GM21447 (cell line): ENCODE results near the gene ST3GAL2.
A peak's percentile ranks its signal among the peaks of the same experiment; 100 is the strongest.
"Not testable (repeated sequence)": the region's sequence is repeated elsewhere in the genome, so short reads cannot be mapped to it uniquely, and the experiment has no call there.

Experiments
- ATAC-seq: cut with Tn5 transposase; IDR thresholded peaks from one replicate; pipeline ENCODE4 v1.9.1; 2021; ENCODE audit not compliant: unreplicated experiment

The ST3GAL2 gene

DNA sequence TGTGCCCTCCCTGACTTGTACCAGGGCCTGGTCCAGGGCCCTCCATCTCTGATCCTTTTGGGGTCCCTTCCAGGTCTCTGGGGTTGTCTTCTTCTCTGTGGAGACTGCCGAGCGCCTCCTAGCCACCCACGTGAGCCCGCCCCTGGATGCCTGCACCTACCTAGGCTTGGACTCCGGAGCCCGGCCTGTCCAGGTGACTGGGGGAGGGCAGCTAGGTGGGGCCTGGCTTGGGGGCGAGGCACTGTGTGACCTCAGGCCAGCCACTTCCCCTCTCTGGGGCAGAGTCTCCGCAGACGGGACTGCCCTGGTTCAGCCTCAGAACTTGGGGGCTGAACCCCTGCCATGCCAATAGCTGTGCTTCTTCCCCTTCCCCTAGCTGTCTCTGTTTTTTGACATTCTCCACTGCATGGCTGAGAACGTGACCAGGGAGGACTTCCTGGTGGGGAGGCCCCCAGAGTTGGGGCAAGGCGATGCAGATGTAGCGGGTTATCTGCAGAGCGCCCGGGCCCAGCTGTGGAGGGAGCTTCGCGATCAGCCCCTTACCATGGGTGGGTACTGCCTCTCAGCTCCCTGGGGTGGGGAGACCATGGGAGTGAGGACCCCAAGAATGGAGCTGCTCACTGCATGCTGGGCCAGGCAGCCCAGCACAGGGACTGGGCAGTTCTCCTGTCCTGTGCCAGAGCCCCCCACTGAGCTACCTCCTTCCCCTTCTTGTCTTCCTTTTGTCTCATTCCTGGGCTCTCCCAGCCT lies 30.1 kb upstream of the ST3GAL2 start:
- no peak for ATAC-seq

DNA sequence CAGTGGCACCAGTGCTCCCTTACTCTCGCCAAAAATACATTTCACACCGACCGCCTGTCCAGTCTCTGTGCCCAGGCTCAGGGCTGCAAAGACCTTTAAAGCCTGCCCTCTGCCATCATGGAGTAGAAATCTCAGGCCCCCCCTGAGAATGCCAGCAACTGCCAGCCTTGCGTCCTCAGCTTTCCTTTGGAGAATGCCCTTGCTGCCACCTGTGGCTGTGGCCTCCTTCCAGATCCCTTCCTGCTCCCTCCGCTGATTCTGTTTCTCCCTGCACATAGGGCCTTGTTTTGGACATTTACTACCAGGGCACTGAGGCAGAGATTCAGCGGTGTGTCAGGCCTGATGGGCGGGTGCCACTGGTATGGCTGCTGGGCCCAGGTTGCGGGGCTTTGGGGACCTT lies 28.7 kb upstream of the ST3GAL2 start:
- no peak for ATAC-seq

- no peak for ATAC-seq
Observed at GRCh38 chr16:70467113-70467512, 28.2 kb upstream of the ST3GAL2 start.

DNA sequence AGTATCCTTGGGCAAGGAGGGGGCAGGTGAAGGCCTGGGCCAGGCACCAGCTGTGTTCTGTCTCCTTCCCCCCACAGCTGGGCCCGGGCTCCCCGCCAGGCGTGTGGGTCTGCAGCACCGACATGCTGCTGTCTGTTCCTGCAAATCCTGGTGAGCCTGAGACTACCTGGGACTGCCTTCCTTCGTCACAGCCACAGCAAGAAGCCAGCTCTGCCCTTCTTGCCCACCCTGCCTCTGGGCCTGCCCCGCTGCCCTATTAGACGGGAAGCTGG lies 27.8 kb upstream of the ST3GAL2 start:
- no peak for ATAC-seq

- ATAC-seq: no peak
Observed at GRCh38 chr16:70465999-70466804, 27.3 kb upstream of the ST3GAL2 start.

DNA sequence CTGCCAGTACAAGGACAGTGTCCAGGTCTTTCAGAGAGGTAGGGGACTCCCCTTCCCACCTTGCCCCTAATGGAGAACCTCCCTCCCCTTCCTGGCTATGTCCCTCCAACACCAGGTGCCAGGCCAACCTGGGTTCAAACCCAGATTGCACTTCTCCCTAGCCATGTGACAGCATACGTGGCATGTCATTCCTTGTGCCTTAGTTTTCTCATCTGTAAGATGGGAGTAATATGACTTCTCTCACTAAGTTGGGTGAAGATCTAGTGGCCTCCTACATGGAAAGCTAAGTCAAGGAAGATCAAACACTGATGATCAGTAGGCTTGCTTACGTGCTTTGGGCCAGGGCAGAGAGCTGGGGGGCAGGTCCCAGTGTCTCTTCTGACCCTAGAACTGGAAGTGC lies 24.3 kb upstream of the ST3GAL2 start:
- ATAC-seq: no peak

GRCh38 chr16:70460737-70461261 lies 21.9 kb upstream of the ST3GAL2 start:
- no peak for ATAC-seq

GRCh38 chr16:70457446-70458166 lies 18.7 kb upstream of the ST3GAL2 start:
- no peak for ATAC-seq

DNA sequence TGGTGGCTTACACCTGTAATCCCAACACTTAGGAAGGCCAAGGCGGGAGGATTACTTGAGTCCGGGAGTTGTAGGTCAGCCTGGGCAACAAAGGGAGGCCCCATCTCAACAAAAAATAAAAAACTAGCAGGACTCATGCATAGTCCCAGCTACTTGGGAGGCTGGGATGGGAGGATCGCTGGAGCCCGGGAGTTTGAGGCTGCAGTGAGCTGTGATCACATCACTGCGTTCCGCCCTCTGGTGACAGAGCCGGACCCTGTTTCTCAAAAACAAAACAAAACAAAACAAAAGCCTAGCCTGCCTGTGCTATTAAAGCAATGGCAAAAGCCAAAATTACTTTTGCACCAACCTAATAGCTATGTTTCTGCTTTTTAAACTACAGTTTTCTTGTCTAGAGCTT lies 17.0 kb upstream of the ST3GAL2 start:
- no peak for ATAC-seq

- ATAC-seq: peak; percentile 81
Observed at GRCh38 chr16:70454222-70455034, 15.5 kb upstream of the ST3GAL2 start, which contains the start of gene FCSK. FCSK (plus strand) TSS chr16:70454595; CDS start chr16:70463191, 8,596 bp downstream.

DNA sequence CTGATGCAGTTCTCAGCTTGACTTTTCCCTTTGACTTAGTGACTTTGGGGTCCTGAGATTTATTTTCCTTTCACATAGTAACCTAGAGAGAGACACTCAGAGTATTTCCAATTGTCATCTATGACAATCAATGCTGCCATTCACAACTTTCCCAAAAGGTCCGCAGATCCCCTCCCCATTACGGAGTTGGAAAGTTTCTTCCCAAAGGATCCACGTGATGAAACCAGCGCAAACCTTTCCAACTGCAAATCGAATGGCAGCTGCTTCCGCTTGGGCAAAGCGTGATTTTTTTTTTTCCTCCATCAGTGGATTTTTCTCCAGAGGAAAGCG lies 15.0 kb upstream of the ST3GAL2 start:
- no peak for ATAC-seq

- ATAC-seq: no peak
Observed at GRCh38 chr16:70453117-70453891, 14.4 kb upstream of the ST3GAL2 start.

DNA sequence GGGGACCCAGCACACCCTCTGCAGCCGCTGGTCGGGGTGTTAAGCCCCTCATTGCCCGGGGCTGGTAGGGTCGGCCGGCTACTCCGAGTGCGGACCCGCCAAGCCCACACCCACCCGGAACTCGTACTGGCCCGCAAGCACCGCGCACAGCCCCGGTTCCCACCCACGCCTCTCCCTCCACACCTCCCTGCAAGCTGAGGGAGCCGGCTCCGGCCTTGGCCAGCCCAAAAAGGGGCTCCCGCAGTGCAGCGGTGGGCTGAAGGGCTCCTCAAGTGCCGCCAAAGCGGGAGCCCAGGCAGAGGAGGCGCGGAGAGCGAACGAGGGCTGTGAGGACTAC lies 12.1 kb upstream of the ST3GAL2 start:
- not testable (repeated sequence) for ATAC-seq

DNA sequence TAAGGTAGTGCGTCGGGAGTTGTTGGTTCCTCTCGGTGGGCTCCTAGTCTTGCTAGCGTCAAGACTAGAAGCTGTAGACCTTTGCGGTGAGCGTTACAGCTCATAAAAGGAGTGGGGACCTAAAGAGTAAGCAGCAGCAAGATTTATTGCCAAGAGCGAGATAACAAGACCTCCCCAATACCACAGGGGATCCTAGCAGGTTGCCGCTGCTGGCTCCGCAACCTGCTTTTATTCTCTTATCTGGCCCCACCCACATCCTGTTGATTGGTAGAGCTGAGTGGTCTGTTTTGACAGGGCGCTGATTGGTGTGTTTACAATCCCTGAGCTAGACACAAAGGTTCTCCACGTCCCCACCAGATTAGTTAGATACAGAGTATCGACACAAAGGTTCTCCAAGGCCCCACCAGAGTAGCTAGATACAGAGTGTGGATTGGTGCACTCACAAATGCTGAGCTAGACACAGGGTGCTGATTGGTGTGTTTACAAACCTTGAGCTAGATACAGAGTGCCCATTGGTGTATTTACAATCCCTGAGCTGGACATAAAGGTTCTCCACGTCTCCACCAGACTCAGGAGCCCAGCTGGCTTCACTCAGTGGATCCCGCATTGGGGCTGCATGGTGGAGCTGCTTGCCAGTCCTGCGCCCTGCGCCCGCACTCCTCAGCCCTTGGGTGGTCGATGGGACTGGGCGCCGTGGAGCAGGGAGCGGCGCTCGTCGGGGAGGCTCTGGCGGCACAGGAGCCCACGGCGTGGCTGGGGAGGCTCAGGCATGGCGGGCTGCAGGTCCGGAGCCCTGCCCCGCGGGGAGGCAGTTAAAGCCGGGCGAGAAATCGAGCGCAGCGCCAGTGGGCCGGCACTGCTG lies 11.5 kb upstream of the ST3GAL2 start:
- not testable (repeated sequence) for ATAC-seq

GRCh38 chr16:70448075-70448474 lies 9.2 kb upstream of the ST3GAL2 start:
- ATAC-seq: no peak

- no peak for ATAC-seq
Observed at GRCh38 chr16:70444249-70445063, 5.6 kb upstream of the ST3GAL2 start.

- no peak for ATAC-seq
Observed at GRCh38 chr16:70442344-70442743, 3.4 kb upstream of the ST3GAL2 start.

DNA sequence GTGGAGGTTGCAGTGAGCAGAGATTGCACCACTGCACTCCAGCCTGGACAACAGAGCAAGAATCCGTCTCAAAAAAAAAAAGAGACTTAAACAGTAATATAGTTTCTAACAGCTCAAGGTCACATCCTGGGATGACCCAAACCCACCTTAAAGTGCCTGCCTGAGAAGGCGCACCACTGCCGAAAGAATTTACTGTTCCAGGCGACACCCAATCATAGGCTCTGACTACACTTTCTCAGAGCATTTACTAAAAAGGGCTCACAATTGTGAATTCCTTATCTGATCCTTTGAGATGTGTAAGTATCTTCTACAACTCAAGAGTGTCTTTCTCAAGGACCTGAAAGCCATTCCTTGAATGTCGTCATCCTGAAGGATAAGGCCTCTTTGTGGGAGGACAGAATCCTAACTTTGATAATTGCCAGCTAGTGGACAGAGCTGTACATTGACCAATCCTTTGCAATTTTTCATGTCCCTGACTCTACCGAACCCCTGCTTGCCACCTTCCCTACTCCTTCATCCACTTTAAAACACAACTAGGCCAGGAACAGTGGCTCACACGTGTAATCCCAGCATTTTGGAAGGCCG lies 2.6 kb upstream of the ST3GAL2 start:
- ATAC-seq: no peak
